HL-60/S4 (cell line): ENCODE results near the gene PCDHB8.
"Not testable (repeated sequence)": the region's sequence is repeated elsewhere in the genome, so short reads cannot be mapped to it uniquely, and the experiment has no call there.

Experiments
- in situ Hi-C: fragments of 300-500 bp; cut with MboI; formaldehyde crosslinking; loops from 2 replicates; pipeline ENCODE4 v1.14.3; 2022; ENCODE audit warnings: low sequenced_read_pairs

Gene PCDHB8

GRCh38 chr5:141182248-141182647 is 4.7 kb downstream of the PCDHB8 start, which contains the start of gene PCDHB16:
Gene PCDHB16, plus strand, starts transcription at chr5:141182387. Its CDS starts 173 bp downstream, at chr5:141182560.
- in situ Hi-C loops = loop anchor here (25.0 kb wide), 1 partner anchor 380 kb away; no protein-coding TSS in a partner anchor

GRCh38 chr5:141184117-141184855 is 6.7 kb downstream of the PCDHB8 start:
- in situ Hi-C loops = loop anchor here (25.0 kb wide), 1 partner anchor 378 kb away; no protein-coding TSS in a partner anchor

GRCh38 chr5:141186897-141187512 is 9.4 kb downstream of the PCDHB8 start, which contains the start of gene PCDHB9:
Gene PCDHB9, plus strand, starts transcription at chr5:141187161. Its CDS starts 158 bp downstream, at chr5:141187319.
- in situ Hi-C loops = loop anchor here (25.0 kb wide), 1 partner anchor 375 kb away; no protein-coding TSS in a partner anchor

- in situ Hi-C loops = loop anchor here (25.0 kb wide), 1 partner anchor 374 kb away; no protein-coding TSS in a partner anchor
Observed at GRCh38 chr5:141188682-141189081, 11.1 kb downstream of the PCDHB8 start.

GRCh38 chr5:141189131-141189530 is 11.5 kb downstream of the PCDHB8 start:
- in situ Hi-C loops = loop anchor here (25.0 kb wide), 1 partner anchor 373 kb away; no protein-coding TSS in a partner anchor

GRCh38 chr5:141192110-141192725 is 14.6 kb downstream of the PCDHB8 start, which contains the start of gene PCDHB10:
Gene PCDHB10, plus strand, starts transcription at chr5:141192353. Its CDS starts 200 bp downstream, at chr5:141192553.
- in situ Hi-C loops = loop anchor here (25.0 kb wide), 1 partner anchor 370 kb away; no protein-coding TSS in a partner anchor

- in situ Hi-C loops = loop anchor here (25.0 kb wide), 1 partner anchor 368 kb away; no protein-coding TSS in a partner anchor
Observed at GRCh38 chr5:141194332-141194731, 16.7 kb downstream of the PCDHB8 start.

GRCh38 chr5:141196363-141196762 is 18.8 kb downstream of the PCDHB8 start:
- in situ Hi-C loops = loop anchor here (25.0 kb wide), 1 partner anchor 366 kb away; no protein-coding TSS in a partner anchor

- in situ Hi-C loops = loop anchor here (25.0 kb wide), 1 partner anchor 363 kb away; no protein-coding TSS in a partner anchor
Observed at GRCh38 chr5:141199359-141200235, 22.0 kb downstream of the PCDHB8 start, which contains the start of gene PCDHB11. Gene PCDHB11, plus strand, starts transcription at chr5:141199627. Its CDS starts 148 bp downstream, at chr5:141199775.

GRCh38 chr5:141201126-141201525 is 23.5 kb downstream of the PCDHB8 start:
- in situ Hi-C loops = not testable (repeated sequence)

GRCh38 chr5:141201646-141202045 is 24.1 kb downstream of the PCDHB8 start:
- in situ Hi-C loops = not testable (repeated sequence)

- in situ Hi-C loops = no loop called here
Observed at GRCh38 chr5:141208478-141208877, 30.9 kb downstream of the PCDHB8 start, which contains the start of gene PCDHB12. Gene PCDHB12, plus strand, starts transcription at chr5:141208719. Its CDS starts 189 bp downstream, at chr5:141208908.

- in situ Hi-C loops = not testable (repeated sequence)
Observed at GRCh38 chr5:141210281-141210680, 32.7 kb downstream of the PCDHB8 start.

GRCh38 chr5:141210849-141211248 is 33.3 kb downstream of the PCDHB8 start:
- in situ Hi-C loops = not testable (repeated sequence)

- in situ Hi-C loops = not testable (repeated sequence)
Observed at GRCh38 chr5:141213656-141214339, 36.2 kb downstream of the PCDHB8 start, which contains the start of gene PCDHB13. Gene PCDHB13, plus strand, starts transcription at chr5:141213919. Its CDS starts 205 bp downstream, at chr5:141214124.

- in situ Hi-C loops = not testable (repeated sequence)
Observed at GRCh38 chr5:141214583-141214982, 37.0 kb downstream of the PCDHB8 start.

GRCh38 chr5:141215504-141215903 is 37.9 kb downstream of the PCDHB8 start:
- in situ Hi-C loops = not testable (repeated sequence)

GRCh38 chr5:141216035-141216434 is 38.4 kb downstream of the PCDHB8 start:
- in situ Hi-C loops = not testable (repeated sequence)
